HEK293T (cell line): ENCODE data around the gene CYP26A1.

Source experiments
- ELF4 ChIP-seq: fragments of 450-650 bp; IDR thresholded peaks from 2 replicates; pipeline ENCODE4 v1.6.1; 2017; ENCODE audit warnings: antibody characterized with exemption
- FOXM1 ChIP-seq: fragments of 450-650 bp; IDR thresholded peaks from 2 replicates; pipeline ENCODE4 v1.6.1; 2017; ENCODE audit warnings: mild to moderate bottlenecking, borderline replicate concordance
- HDGF ChIP-seq: fragments of 450-650 bp; IDR thresholded peaks from 2 replicates; pipeline ENCODE4 v1.6.1; 2017; ENCODE audit warnings: antibody characterized with exemption, borderline replicate concordance
- SP1 ChIP-seq: fragments of 450-650 bp; IDR thresholded peaks from 2 replicates; pipeline ENCODE4 v1.6.1; 2017
- TARDBP ChIP-seq: fragments of 450-650 bp; IDR thresholded peaks from 2 replicates; pipeline ENCODE4 v1.6.1; 2016

GRCh38 chr10:93064874-93065660 lies 8.6 kb upstream of the CYP26A1 start:
- TF ChIP-seq SP1 = no peak
- no peak for TF ChIP-seq TARDBP
- no peak for TF ChIP-seq ELF4
- no peak for TF ChIP-seq FOXM1
- no peak for TF ChIP-seq HDGF
